ENCODE data around the gene COL4A4. TPM values are rescaled to one million over a fixed set of nuclear protein-coding genes. Genes with fewer than 3 reads are reported as not detected.
A peak's percentile ranks its signal among the peaks of the same experiment; 100 is the strongest.

Gene COL4A4
- total RNA-seq, 1 donor from 2014 or later = 5.2 TPM

DNA sequence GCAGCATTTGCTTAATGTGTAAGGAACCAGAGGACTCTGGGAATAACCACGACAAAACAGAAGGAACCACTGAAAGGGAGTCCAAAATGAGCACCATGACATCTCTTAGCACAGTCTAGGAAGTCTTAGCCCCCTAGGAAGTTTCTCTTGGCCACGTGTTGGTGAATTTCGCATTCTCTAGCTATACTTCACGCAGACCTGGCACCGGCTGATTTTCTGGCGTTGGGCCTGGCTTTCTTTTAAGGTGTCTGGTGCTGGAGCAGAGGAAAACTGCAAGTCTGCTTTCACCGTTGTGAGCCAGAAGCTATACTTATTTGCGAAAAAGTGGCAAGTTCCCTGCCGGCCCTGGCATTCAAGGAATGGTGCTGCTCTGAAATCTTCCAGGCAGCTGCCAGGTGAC lies 156.9 kb downstream of the COL4A4 start:
- DNase-seq (ENCODE audit: low read depth) = no peak
- TF ChIP-seq CTCF (conservative IDR thresholded peaks at IDR 0.05; ENCODE audit: low read depth, low read length) = no peak
- H3K4me3 ChIP-seq (ENCODE audit: low read depth, low read length) = no peak overlapping the region

DNA sequence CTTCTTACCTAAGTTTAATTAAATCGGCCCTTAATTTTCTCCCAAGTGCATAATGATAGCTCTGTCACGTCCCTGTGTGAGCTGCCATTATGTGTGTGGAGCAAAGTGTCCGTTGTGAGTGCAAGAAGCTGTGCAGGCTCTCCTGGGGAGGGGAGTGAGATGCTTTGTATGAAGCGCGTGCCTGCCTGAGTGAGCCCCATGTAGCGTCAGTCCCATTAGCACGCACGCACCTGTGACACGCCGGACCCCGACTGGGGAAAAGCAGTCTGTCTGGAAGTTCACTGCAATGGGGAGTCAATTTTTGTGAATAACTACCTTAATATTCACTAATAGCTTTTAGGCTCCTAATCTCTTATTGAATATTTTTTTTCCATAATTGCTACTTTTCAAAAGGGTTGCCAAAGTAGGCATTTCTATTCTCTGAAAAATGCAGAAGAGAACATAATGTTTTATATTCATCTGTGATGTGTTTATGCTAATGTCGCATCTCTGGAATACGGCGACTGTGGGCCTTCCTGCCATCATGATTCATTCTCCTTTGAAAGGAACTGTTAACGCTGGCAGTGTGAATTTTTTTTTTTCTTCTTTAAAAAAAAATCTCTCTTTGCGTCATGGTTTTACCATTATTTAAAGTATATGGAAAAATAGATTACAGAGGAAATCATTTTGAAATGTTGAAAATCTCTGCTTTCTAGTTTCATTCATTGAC lies 157.7 kb downstream of the COL4A4 start:
- H3K4me3 ChIP-seq (ENCODE audit: low read depth, low read length) = no peak overlapping the region
- no peak for TF ChIP-seq CTCF (conservative IDR thresholded peaks at IDR 0.05; ENCODE audit: low read depth, low read length)
- no peak for DNase-seq (ENCODE audit: low read depth)

DNA sequence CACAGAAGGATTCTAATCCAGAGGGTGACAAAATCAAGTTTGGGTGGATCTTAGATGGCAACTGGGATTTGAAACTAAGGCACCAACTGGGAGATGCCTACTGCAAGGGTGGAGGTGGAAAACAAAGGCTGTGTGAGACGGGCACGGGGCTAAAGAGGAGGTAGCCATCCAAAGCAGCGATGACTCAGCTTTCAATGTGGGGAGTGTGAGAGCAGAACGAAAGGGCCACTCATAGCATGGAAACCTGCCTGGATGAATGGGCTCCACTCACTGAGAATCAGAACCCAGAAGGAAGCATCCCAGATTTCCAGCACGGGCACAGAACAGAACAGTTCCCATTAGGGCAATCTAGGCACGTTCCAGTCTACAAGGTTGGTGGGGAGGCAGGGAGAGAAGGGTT lies 159.5 kb downstream of the COL4A4 start:
- H3K4me3 ChIP-seq (ENCODE audit: low read depth, low read length) = no peak overlapping the region
- no peak for TF ChIP-seq CTCF (conservative IDR thresholded peaks at IDR 0.05; ENCODE audit: low read depth, low read length)
- DNase-seq (ENCODE audit: low read depth) = no peak

DNA sequence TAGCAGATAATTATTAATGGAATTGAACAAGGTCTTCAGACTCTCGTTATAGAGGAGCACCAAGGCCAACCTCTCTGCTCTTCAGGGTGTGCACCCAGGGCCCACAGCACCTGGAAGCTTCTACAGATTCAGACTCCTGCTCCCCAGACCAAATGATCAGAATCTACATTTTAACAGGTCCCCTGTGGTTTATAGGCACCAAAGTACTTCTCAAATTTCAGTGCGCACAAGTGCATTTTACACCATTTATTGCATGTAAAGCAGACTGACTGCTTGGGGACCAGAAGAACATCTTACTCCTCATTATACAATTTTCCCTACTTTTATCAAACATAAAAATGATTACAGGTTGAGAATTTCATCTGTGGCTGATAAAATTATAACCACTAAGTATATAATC lies 163.9 kb downstream of the COL4A4 start:
- TF ChIP-seq CTCF (conservative IDR thresholded peaks at IDR 0.05; ENCODE audit: low read depth, low read length) = no peak
- no peak for DNase-seq (ENCODE audit: low read depth)
- H3K4me3 ChIP-seq (ENCODE audit: low read depth, low read length) = no peak overlapping the region

DNA sequence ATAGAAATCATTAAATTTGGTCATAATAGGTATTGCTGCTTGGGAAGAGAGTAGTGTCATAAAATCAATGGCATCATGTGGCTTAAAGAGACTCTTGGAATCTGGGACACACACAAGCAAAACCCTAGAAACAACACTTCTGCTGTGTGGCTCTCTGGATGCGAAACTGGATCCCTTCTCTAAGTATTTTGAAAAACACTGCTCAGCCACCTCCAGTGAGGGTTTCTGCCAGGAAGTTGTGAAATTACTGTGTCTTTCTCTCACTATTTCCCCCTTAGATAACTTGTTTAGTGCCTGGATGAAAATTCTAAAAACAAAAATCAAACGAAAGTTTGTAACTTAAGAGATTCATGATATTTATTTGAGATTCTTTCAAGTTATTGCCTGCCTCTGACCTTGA lies 164.3 kb downstream of the COL4A4 start:
- TF ChIP-seq CTCF (conservative IDR thresholded peaks at IDR 0.05; ENCODE audit: low read depth, low read length) = no peak
- DNase-seq (ENCODE audit: low read depth) = no peak
- no peak overlapping the region for H3K4me3 ChIP-seq (ENCODE audit: low read depth, low read length)

GRCh38 chr2:226995625-226996041 lies 168.4 kb downstream of the COL4A4 start:
- DNase-seq (ENCODE audit: low read depth) = peak; percentile 35
- H3K4me3 ChIP-seq (ENCODE audit: low read depth, low read length) = no peak overlapping the region
- TF ChIP-seq CTCF (conservative IDR thresholded peaks at IDR 0.05; ENCODE audit: low read depth, low read length) = no peak

DNA sequence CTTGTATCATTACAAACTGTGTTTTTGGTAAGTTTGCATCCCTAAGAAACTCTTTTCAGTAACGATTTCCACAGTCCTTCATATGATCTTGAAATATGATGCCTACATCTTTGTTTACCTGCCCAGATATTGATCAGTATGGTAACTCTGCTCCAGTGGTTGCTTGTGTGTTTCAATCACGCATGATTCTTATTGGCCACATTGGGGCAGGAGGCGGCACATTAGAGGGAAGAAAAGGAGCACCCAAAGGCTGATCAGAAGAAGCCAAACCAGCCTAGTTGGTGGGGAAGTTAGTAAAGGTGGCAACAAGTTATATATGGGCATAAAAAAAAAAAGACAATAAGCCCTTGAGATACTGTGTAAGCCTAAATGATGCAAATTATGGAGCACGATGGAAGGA lies 169.2 kb downstream of the COL4A4 start:
- TF ChIP-seq CTCF (conservative IDR thresholded peaks at IDR 0.05; ENCODE audit: low read depth, low read length) = no peak
- no peak for DNase-seq (ENCODE audit: low read depth)
- no peak overlapping the region for H3K4me3 ChIP-seq (ENCODE audit: low read depth, low read length)
